OCI-LY1 (cell line): Measurements from ENCODE around the gene IQCN.

Source experiments
- H2AFZ ChIP-seq: fragments of 200-600 bp; sonication (generic), shearing (Covaris generic); 2 replicates; pipeline ENCODE4 v1.6.0; 2014; ENCODE audit warnings: antibody characterized with exemption, mild to moderate bottlenecking, low read length
- H3F3A ChIP-seq: fragments of 200-600 bp; sonication (generic), shearing (Covaris generic); 2 replicates; pipeline ENCODE4 v1.6.0; 2014; ENCODE audit warnings: mild to moderate bottlenecking, antibody characterized with exemption, low read length, moderate library complexity; ENCODE audit not compliant: insufficient read depth
- H3K27ac ChIP-seq: fragments of 200-600 bp; sonication (generic); 2 replicates; pipeline ENCODE4 v1.5.1; 2014; ENCODE audit warnings: low read length, mixed run types, mild to moderate bottlenecking, low read depth; ENCODE audit not compliant: poor library complexity, severe bottlenecking
- H3K27me3 ChIP-seq: fragments of 200-600 bp; sonication (generic); 2 replicates; pipeline ENCODE4 v1.6.0; 2014; ENCODE audit warnings: antibody characterized with exemption, mild to moderate bottlenecking, low read length, moderate library complexity; ENCODE audit not compliant: insufficient read depth
- H3K36me3 ChIP-seq: fragments of 200-600 bp; sonication (generic); 2 replicates; pipeline ENCODE4 v1.6.1; 2014; ENCODE audit warnings: mild to moderate bottlenecking, antibody characterized with exemption, low read length, moderate library complexity, mixed read lengths; ENCODE audit not compliant: insufficient read depth
- H3K4me1 ChIP-seq: fragments of 200-600 bp; sonication (generic); 2 replicates; pipeline ENCODE4 v1.5.1; 2014; ENCODE audit warnings: mild to moderate bottlenecking, low read length, moderate library complexity; ENCODE audit not compliant: insufficient read depth, severe bottlenecking
- H3K4me2 ChIP-seq: fragments of 200-600 bp; sonication (generic), shearing (Covaris generic); 2 replicates; pipeline ENCODE4 v1.6.1; 2014; ENCODE audit warnings: low read length
- H3K4me3 ChIP-seq: fragments of 200-600 bp; sonication (generic); 2 replicates; pipeline ENCODE4 v1.5.1; 2014; ENCODE audit warnings: low read length, low read depth, mild to moderate bottlenecking, mixed read lengths; ENCODE audit not compliant: poor library complexity, severe bottlenecking
- H3K79me2 ChIP-seq: fragments of 200-600 bp; shearing (Covaris generic); 2 replicates; pipeline ENCODE4 v1.6.1; 2016; ENCODE audit warnings: mixed run types, low read length, mixed read lengths; ENCODE audit not compliant: insufficient read depth
- H3K9ac ChIP-seq: fragments of 200-600 bp; sonication (generic), shearing (Covaris generic); 2 replicates; pipeline ENCODE4 v1.6.1; 2014; ENCODE audit warnings: mild to moderate bottlenecking, low read length, mixed read lengths
- H3K9me2 ChIP-seq: fragments of 200-600 bp; sonication (generic), shearing (Covaris generic); 2 replicates; pipeline ENCODE4 v1.6.1; 2014; ENCODE audit warnings: low read depth, mild to moderate bottlenecking, low read length, mixed read lengths
- H3K9me3 ChIP-seq: fragments of 200-600 bp; shearing (Covaris generic); 2 replicates; pipeline ENCODE4 v1.6.1; 2014; ENCODE audit warnings: low read length, mixed read lengths
- H4K20me1 ChIP-seq: fragments of 200-600 bp; sonication (generic), shearing (Covaris generic); 2 replicates; pipeline ENCODE4 v1.6.0; 2016; ENCODE audit warnings: mild to moderate bottlenecking, low read length; ENCODE audit not compliant: insufficient read depth
- CTCF ChIP-seq: fragments of 200-600 bp; sonication (generic), shearing (Covaris generic); IDR thresholded peaks from 2 replicates; pipeline ENCODE4 v1.5.1; 2017; ENCODE audit warnings: mild to moderate bottlenecking, antibody characterized with exemption, low read length, moderate library complexity, mixed read lengths
- EZH2 ChIP-seq: fragments of 200-600 bp; sonication (generic), shearing (Covaris generic); IDR thresholded peaks from 2 replicates; pipeline ENCODE4 v1.8.0; 2017; ENCODE audit warnings: borderline replicate concordance, mixed run types, mild to moderate bottlenecking, antibody characterized with exemption, low read length, moderate library complexity, mixed read lengths

Gene IQCN

GRCh38 chr19:18266771-18267686 is 7.2 kb downstream of the IQCN start:
- no peak overlapping the region for H2AFZ ChIP-seq
- H3K4me1 ChIP-seq = no peaks in the 10 kb centered on the region
- H3K79me2 ChIP-seq = no peaks in the 10 kb centered on the region
- H3K4me3 ChIP-seq = no peak overlapping the region
- H3K4me2 ChIP-seq = no peak overlapping the region
- no peaks in the 10 kb centered on the region for H3K9me2 ChIP-seq
- H3F3A ChIP-seq = no peaks in the 10 kb centered on the region
- H3K9ac ChIP-seq = no peak overlapping the region
- no peak overlapping the region for H3K27ac ChIP-seq
- no peaks in the 10 kb centered on the region for H3K9me3 ChIP-seq
- H3K36me3 ChIP-seq = no peaks in the 10 kb centered on the region
- H4K20me1 ChIP-seq = no peaks in the 10 kb centered on the region
- TF ChIP-seq EZH2 = no peak
- no peak for TF ChIP-seq CTCF
- H3K27me3 ChIP-seq = no peaks in the 10 kb centered on the region; the same call in 1 of the 2 replicates

GRCh38 chr19:18265582-18265981 is 8.7 kb downstream of the IQCN start:
- Histone ChIP-seq H3K9ac (no peak overlapping the region), H3K4me2 (no peak overlapping the region), H3K9me3 (no peaks in the 10 kb centered on the region), H3K9me2 (no peaks in the 10 kb centered on the region), H3K36me3 (no peaks in the 10 kb centered on the region), H3K27me3 (no peaks in the 10 kb centered on the region; the same call in 1 of the 2 replicates), H3K4me1 (no peaks in the 10 kb centered on the region), H3K79me2 (no peaks in the 10 kb centered on the region), H2AFZ (no peak overlapping the region), H3K4me3 (no peak overlapping the region), H3F3A (no peaks in the 10 kb centered on the region), H3K27ac (no peak overlapping the region), H4K20me1 (no peaks in the 10 kb centered on the region)
- TF ChIP-seq CTCF = no peak

- Histone ChIP-seq H2AFZ (no peak overlapping the region), H3K27ac (no peak overlapping the region), H3K79me2 (no peaks in the 10 kb centered on the region), H3K9me3 (no peaks in the 10 kb centered on the region), H3K4me2 (no peak overlapping the region), H3K27me3 (no peaks in the 10 kb centered on the region; the same call in 1 of the 2 replicates), H3K4me1 (no peaks in the 10 kb centered on the region), H4K20me1 (no peaks in the 10 kb centered on the region), H3K9ac (no peak overlapping the region), H3K9me2 (no peaks in the 10 kb centered on the region), H3K36me3 (no peaks in the 10 kb centered on the region), H3F3A (no peaks in the 10 kb centered on the region), H3K4me3 (no peak overlapping the region)
- TF ChIP-seq CTCF = no peak
- no peak for TF ChIP-seq EZH2
Measured at GRCh38 chr19:18264971-18265540, 9.2 kb downstream of the IQCN start.
